Medulla oblongata (tissue), 1 donor: Measurements from ENCODE around the gene MED19.
"Not testable (repeated sequence)": the region's sequence is repeated elsewhere in the genome, so short reads cannot be mapped to it uniquely, and the experiment has no call there.

Source experiments
- DNase-seq: peaks from one replicate; pipeline ENCODE4 v3.0.0-alpha.2; 2015; ENCODE audit errors: extremely low spot score

The MED19 gene, protein sequence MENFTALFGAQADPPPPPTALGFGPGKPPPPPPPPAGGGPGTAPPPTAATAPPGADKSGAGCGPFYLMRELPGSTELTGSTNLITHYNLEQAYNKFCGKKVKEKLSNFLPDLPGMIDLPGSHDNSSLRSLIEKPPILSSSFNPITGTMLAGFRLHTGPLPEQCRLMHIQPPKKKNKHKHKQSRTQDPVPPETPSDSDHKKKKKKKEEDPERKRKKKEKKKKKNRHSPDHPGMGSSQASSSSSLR

GRCh38 chr11:57711414-57712255, at the start of gene MED19:
TSS of gene MED19 (minus strand) at chr11:57712215. CDS start at chr11:57712179, 36 bp downstream.
- no peak for DNase-seq

DNA sequence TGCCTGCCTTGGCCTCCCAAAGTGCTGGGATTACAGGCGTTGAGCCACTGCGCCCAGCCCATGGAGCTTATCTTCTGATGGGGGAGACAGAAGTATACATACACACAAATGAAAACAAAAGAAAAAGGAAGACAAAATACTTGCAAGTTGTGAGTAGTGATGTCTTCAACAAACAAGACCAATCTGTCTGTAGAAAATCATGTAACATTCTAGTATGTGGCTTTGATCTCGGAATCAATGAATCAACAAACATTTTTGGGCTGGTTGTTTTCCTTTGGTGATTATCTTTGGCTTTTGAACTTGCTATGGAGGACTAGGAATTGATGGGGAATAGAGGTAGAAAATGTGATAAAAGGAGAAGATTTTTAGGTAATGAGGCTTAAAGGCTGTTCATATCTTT, 46.2 kb upstream of the MED19 start:
- DNase-seq: no peak

- no peak for DNase-seq
These were observed 40.9 kb upstream of the MED19 start for GRCh38 chr11:57752954-57753353.

DNA sequence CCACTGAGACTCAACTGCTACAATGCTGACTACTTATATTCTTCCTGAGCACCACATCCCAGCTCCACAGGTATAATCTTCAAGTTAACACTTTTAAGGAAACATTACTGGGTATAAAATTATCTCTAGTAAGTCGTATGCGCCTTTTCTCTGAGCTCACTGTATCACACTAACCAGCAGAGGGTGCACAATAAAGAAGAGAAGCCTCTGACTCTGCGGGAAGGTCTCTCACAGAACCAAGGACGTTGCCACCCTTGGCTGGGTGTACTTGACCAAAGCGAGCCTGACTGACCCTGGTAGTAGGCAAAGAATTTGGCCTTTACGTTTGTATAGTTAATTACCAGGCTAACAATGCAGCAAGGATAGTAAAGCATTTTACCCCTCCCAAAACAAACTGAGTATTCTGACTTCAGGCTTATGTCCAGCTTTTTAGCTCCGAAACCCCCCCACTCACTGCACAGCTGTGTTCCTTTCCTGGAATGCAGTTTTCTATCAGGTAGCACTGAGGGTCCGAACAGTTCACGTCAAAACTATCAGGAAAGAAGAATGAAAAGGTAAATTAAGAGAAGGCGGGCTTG, 39.8 kb upstream of the MED19 start, which contains the start of gene BTBD18:
Gene BTBD18, minus strand, starts transcription at position 144 of the 578 bp plus-strand sequence. CDS start 631 bp downstream, outside the sequence.
- peak; percentile 62 for DNase-seq

DNA sequence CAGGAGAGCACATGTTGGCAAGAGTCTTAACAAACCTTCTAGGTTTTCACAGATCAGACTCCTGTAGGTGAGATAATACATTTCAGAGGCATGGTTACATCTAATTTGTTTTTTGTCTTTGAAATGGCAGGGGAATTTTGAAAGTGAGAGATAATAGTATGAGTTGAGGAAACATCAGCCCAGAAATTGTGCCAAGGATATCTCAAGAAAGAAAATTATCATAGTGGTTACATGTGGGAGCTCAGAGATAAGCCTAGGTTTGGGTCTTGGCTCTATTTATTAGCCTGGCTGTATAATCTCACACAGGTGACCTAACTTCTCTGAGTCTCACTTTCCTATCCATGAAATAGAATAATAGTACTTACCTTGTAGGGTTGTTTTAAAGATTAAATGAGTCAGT, 39.2 kb upstream of the MED19 start:
- DNase-seq: no peak

GRCh38 chr11:57746920-57747319, 34.9 kb upstream of the MED19 start:
- DNase-seq: no peak

GRCh38 chr11:57745206-57745605, 33.2 kb upstream of the MED19 start:
- no peak for DNase-seq

- DNase-seq: no peak
These were observed 32.3 kb upstream of the MED19 start for GRCh38 chr11:57744357-57744756.

DNA sequence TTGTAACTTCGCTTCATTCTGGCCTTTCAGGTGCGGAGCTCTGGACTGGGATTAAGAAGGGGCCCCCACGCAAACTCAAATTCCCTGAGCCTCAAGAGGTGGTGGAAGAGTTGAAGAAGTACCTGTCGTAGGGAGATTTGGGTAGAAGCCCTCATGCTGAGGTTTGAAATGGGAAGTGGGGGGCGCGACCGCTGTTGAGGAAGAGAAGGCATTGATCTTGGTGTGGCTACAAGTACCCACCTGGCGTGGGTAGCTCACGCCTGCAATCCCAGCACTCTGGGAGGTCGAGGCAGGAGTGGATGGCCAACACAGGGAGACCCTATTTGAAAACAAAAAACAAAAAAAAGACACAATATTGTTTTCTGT, 30.1 kb upstream of the MED19 start:
- DNase-seq: no peak

DNA sequence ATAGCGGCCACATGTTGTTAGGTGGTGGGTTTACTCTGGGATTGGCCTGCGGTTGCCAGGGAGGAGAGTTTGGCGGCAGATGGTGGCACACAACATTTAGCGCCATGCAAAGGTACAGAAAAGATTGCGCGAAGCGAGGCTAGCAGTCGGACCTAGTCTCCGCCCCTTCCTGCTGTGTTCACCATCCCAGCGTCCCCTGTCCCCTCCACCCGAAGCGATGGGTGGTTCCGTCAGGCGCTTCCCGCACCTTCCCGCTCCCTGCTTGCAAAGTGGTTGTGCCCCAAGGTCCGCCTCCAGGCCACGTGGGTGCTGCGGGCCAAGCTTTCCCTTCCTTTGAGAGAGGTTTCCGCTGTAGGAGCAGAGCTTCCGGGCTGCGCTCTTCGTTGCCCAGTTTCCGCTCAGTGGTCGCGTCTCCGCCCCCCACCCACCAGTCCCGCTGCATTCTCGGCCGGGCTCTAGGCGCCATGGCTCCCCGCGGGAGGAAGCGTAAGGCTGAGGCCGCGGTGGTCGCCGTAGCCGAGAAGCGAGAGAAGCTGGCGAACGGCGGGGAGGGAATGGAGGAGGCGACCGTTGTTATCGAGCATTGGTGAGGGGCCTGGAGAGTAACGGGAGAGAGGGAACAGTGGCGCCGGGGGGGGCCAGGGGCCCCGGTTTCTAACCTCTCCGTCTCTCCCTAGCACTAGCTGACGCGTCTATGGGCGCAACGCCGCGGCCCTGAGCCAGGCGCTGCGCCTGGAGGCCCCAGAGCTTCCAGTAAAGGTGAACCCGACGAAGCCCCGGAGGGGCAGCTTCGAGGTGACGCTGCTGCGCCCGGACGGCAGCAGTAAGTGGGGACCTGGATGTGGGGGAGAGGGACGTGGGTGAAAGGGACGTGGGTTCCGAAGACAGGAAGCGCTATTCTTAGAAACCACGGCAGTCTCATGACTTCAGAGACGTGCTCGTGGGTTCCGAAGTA, 29.4 kb upstream of the MED19 start, which contains the start of gene SELENOH:
Gene SELENOH, plus strand, starts transcription at position 360 of the 955 bp plus-strand sequence. Its CDS starts 105 bp downstream, at position 465.
- peak; percentile 96 for DNase-seq

GRCh38 chr11:57735619-57736298, 23.7 kb upstream of the MED19 start:
- DNase-seq: no peak

- no peak for DNase-seq
These were observed 20.6 kb upstream of the MED19 start for GRCh38 chr11:57732661-57733060.

DNA sequence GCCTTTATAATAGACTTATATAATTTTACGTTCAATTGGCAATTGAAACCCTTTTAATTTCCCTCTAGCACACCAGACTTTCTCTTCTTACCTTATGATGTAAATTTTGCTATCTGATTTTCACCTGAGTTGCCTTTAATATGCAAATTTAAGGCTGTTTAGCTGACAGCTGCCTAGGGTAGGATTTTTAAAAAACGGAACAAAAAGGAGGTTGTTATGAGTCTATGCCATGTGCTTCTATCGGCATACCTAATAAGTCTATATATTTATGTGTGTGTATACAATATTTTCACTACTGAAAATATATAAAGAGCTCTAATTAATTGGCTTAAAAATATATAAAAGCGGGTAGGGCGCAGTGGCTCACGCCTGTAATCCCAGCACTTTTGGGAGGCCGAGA, 17.5 kb upstream of the MED19 start:
- no peak for DNase-seq

DNA sequence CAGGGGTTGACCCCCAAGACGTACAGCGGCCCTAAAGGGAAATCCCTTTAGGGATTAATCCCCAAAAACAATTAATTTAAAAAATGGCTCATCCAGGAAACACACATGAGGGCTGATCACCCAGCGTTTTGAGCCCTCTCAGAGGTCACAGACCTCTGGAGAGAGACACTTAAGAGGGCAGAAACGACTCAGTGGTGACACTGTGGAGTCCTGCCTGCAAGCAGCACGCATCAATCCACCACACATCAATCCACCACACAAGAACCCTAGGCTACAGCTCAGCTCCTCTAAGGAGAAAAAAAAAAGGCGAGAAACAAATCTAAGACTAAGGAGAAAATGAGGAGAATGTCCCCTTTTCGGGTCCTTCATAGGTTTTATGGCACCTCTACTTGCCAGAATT, 16.8 kb upstream of the MED19 start:
- DNase-seq: no peak

DNA sequence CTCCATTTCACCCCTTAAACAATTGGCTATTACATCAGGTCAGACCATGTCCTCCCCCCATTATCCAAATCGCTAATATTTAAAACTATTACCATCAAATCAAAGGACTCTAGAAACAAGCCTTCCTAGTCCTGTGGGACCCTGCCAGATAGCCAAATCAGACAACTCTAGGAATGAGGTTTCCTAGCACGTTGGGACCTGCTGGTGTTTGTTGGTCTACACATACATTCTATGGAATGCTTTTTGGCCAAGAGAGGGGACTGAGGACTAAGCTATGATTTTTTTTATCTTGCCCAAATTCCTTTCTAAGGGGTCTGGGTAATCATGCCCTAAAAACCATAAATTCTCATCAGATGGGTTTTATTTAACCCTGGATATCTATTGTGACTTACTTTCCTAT, 15.2 kb upstream of the MED19 start:
- no peak for DNase-seq

GRCh38 chr11:57716726-57717125, 4.7 kb upstream of the MED19 start:
- DNase-seq: not testable (repeated sequence)

GRCh38 chr11:57713835-57714234, 1.8 kb upstream of the MED19 start:
- no peak for DNase-seq

DNA sequence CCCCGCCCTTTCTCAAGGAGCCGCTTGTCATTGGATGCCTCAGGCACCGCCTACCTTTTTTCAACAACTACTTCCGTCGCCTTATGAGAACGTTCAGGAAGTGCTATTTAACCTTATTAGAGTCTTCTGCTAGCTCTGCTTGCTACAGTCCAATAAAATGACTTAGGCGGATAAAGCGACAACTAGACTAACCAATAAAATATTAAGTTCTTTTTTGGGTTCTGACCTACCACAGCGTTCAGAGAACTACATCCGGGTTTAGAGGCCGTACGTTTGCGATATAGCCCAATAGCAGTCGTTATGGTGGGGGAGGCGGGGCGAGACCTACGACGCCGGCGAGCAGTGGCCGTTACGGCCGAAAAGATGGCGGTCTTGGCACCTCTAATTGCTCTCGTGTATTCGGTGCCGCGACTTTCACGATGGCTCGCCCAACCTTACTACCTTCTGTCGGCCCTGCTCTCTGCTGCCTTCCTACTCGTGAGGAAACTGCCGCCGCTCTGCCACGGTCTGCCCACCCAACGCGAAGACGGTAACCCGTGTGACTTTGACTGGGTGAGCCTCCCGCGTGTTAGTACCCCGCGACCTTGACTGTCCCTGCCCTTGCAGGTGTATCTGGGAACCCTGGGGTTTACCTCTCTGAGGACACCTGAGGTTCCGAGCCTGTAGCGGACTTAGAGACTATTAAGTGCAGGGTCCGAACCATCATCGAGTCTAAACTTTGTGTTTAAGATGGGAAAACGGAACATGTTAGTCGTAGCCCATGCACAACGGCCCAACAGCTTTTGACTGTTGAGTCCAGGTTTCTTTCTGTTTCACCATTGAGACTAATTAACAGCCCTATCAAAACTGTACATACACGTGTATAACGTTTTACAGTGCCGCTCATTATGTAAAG, 488 bp upstream of the MED19 start, which contains the start of gene TMX2:
Gene TMX2, plus strand, starts transcription at position 338 of the 895 bp plus-strand sequence. Its CDS starts 26 bp downstream, at position 364.
- DNase-seq: peak; percentile 99

- DNase-seq: no peak
These were observed 2.1 kb downstream of the MED19 start for GRCh38 chr11:57709802-57710367.
